CD4-positive, alpha-beta T cell treated with Interleukin-12 subunit alpha and Interleukin-12 subunit beta, for 1 hour (primary cell): ENCODE measurements around the gene CEP131.

Experiments
- DNase-seq: peaks from one replicate; pipeline ENCODE4 v3.0.0-alpha.2; 2020

CEP131 gene

DNA sequence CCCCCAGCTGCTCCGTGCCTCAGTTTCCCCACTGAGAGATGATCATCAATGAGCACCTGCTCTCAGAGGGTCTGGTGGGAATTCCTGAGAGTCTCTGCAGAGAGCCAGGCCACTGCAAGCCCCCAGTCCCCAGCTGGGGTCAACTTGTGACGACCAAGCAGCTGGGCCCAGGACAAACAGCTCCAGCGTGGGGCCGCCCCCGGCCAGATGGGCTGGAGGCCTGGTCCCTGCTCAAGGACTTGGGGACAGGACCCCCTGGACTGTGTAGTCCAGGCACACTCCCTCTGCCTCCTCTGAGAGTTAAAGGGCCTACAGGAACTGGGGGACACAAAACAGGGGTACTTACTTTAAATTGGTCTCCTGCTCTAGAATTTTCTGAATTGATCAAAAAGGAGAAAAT lies 40.2 kb downstream of the CEP131 start:
- DNase-seq = no peak

- DNase-seq = no peak
Observed at GRCh38 chr17:81181811-81182185, 41.0 kb downstream of the CEP131 start.

DNA sequence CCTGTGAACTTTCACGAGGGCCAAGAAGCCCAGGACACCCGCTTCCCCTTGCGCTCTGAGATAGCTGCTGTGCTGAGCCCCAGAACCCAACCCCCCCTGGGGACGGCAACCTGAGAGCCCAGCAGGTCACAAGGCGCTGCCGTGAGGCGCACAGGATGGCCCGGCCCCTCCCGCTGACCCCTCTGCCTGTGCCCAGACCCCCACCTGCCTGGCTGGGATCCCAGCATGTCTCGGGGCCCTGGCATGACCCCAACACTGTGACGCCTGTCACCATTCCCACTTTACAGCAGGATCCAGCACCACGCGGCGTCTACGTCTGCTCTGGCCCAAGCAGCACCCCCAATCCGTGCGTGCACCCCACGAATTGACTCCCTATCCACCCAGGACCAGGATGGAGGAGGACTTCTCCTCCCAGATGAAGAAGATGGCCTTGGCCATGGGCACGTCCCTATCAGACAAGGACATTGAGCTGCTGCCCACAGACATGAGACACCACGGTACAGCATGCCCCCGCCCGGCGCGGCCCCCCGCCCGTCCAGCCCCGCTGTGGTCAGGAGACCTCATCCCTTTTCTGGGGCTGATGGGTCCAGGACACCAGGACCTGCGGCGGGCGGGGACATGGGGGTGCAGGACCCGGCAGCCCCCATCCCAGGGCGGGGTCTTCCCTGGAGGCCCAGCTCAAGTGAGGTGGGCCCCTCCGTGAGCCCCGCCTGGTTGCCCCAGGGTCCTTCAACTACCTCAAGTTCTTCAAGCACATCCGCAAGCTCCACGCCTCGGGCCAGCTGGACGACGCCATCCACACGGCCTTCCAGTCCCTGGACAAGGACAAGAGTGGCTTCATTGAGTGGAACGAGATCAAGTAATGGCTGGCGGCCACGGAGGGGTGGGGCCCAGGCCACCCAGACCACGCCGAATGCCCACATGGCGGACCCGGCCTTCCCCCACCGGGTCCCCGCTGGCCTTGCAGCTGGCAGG lies 41.6 kb downstream of the CEP131 start:
- no peak for DNase-seq

GRCh38 chr17:81179861-81180260 lies 42.9 kb downstream of the CEP131 start:
- no peak for DNase-seq

DNA sequence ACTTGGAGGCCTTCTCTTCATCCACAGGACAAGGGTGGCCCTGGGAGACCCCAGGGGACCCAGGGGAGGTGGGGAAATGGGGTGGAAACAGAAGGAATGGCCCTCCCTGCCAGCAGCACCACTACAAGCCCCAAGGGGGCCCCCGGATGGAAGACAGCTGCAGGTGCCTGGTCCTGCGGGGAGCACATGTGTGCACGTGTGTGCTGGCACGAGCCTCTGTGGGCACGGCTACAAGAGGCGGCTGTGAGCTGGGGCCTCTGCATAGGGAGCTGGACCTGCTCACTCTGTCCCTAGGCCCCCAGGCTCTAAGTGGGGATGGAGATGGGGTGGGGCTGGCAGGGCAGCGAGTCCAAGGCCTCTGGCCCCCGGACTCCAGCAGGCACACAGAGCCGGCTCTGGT lies 43.5 kb downstream of the CEP131 start:
- DNase-seq = no peak

GRCh38 chr17:81178136-81179091 lies 44.4 kb downstream of the CEP131 start:
- DNase-seq = no peak

DNA sequence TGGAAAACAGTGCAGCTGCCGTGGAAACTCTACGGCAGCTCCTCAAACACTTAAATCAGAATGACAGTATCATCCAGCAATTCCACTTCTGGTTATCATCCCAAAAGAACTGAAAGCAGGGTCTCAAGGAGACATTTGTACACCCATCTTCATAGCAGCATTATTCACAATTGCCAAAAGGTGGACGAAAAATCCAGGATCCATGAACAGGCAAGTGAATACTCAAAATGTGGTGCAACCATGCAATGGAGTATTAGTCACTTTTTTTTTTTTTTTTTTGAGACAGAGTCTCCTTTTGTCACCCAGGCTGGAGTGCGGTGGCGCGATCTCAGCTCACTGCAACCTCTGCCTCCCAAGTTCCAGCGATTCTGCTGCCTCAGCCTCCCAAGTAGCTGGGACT lies 46.1 kb downstream of the CEP131 start:
- no peak for DNase-seq

DNA sequence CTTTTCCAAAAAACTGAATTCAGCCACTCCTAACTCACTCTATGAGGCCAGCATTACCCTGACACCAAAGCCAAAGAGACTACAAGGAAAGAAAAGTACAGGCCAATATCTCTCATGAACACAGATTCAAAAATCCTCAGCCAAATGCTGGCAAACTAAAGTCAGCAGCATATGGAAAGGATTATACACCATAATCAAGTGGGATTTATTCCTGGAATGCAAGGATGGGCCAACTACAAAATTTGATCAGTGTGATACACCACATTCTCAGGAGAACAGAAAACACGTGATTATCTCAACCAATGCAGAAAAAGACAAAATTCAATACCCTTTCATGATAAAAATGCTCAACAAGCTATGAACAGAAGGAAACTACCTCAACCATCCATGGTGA lies 49.0 kb downstream of the CEP131 start:
- no peak for DNase-seq

- DNase-seq = no peak
Observed at GRCh38 chr17:81173052-81173761, 49.6 kb downstream of the CEP131 start.

GRCh38 chr17:81171941-81172340 lies 50.8 kb downstream of the CEP131 start:
- no peak for DNase-seq

DNA sequence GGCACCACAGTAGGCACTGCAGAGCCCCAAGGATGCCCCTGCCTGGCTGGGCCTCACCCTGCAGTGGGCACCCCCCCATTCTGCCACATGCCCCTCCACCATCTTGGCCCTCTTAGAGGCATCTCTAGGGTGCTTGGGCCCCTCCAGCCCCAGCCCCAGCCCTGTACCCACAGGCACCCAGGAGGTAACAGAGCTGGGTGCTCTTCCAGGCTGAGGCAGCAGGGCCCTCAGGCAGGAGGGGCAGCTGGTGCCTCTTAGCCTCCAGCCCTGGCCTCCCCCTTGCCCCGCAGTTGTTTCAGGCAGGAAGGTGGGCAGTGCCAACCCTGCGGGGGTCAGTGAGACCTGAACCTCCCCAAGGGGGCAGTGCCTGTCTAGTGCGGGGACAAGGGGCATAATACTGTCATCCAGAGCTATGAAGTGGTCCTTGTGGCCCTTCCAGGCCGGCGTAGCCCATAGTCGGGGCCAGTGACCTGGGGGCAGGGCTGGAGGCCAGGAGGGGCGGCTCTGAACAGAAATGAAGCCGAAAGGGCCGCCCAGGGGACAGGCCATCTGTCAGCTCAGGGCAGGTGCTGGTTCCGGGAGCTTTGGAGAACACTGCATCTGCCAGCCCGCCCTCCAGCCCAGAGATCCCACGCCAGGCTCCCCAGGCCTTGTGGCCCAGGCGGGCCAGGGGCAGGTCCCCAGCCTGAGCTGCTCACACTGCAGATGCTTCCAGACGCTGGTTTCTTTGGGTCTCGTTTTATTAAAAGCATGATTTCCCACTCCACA lies 51.9 kb downstream of the CEP131 start:
- no peak for DNase-seq

GRCh38 chr17:81169870-81170309 lies 52.9 kb downstream of the CEP131 start:
- DNase-seq = no peak

DNA sequence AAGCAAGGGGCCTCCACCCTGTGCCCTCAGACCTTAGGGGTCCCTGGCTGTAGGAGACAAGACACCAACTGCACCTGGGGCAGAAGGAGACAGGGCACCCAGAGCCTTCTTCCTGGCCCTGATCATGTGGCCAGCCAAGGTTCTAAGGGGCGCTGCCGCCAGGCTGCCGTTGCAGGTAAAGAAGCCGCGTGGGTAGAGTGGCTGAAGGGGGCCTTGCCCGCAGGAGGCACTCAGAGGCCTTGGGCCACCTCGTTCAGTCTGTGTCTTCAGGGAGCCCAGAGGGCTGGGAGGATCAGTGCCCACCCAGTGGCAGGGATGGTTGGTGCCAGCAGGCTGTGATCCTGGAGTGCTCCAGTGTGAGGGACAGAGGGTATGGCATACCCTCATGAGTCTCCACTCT lies 55.1 kb downstream of the CEP131 start:
- no peak for DNase-seq

- no peak for DNase-seq
Observed at GRCh38 chr17:81167194-81167524, 55.6 kb downstream of the CEP131 start.

DNA sequence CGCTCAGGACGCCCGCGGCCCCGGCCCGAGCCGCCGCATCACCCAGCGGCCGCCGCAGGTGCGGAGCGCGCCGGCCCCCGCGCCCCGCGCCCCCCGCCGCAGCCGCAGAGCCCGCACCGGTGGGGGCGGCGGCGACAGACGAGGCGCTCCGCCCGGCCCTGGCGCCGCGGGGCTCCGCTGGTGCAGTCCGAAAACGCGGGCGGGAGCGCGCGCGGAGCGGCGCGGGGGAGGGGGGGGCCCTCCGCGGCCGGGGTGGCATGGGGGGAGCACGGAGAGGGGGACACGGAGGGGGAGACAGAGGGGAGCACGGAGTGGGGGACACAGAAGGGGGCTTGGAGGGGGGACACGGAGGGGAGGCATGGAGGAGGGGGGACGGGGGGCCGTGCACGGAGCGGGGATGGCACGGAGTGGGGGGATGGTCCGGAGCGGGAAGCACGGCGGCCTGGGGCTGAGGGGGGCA lies 56.7 kb downstream of the CEP131 start, which contains the start of gene AATK:
Gene AATK (minus strand): TSS at position 189 of the 460 bp plus-strand sequence. CDS start 229 bp downstream, outside the sequence.
- no peak for DNase-seq

DNA sequence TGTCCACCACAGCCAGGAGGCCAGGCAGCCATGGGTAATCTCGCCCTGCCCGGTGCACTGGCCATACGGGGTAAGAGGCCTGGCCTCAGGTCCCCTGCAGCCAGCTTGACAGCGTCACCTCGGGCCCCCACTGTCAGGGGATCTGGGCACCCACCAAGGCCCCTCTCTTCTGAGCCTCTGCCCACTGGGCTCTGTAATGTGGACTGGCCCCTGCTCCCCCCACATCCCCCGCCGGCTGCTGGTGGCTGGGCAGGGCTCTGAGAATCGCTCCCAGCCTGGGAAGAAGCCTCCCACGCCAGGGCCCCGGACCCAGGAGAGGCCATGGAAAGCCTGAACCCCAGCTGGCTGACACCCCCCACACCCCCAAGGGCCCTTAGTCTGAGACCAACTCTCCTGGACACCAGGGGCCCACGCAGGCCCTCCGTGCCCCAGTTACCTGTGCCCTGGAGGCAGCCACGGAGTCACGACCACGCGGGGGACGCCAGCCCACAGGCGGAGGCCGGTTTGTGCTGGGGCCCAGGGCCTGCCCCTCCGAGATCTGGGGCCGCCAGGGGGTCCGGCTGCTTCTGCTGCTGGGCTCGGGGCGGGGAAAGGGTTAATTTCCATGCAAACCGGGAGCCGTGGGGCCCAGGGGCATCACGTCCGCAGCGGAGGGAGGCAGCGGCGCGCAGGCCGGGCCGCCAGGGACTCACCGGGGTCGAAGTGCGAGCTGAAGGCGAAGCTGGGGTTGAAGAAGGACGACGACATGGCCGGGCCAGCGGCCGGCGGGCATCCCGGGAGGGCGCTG lies 57.3 kb downstream of the CEP131 start, which contains the start of gene PVALEF:
Gene PVALEF (plus strand): TSS at position 262 of the 787 bp plus-strand sequence. CDS start 15,720 bp downstream, outside the sequence.
- no peak for DNase-seq

DNA sequence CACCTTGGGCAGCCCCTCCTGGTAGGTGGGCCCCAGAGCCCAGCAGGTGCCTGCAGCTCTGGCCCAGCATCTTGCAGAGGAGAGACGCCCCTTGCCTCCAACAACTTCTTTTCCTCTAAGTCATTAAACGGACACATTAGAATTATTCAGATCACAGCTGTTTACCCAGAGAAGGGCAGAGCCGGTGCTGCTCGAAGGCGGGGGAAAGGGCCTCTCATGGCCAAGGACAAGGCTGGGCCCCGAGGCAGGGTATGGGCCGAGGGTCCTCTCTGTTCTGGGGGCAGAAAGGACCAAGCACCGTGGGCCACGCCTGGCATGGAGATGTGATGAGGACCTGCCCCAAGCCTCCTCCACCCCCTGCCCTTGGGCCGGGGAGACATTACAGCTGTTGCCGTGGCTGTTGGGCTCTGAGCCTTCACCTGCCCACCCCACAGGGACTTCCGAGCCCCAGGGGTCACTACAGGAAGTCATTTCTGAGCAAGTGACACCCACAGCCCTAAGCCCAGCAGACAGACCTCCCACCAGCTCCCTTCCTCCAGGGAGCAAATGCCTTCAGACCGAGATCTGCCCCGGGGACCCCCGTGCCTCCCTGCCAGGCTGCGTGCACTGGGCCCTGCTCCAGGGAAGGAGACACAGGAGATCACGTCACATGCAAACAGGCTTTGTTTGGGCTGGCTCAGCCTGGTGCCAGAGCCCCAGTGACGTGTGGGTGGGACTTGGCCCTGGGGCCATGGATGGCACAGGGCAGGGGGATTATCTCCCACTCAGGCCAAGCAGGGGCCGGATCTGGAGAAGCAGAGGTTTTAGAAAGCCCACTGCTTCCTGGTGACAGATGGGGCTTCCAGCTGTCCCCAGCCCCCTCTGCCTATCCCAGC lies 58.2 kb downstream of the CEP131 start:
- DNase-seq = no peak

GRCh38 chr17:81163703-81164370 lies 58.9 kb downstream of the CEP131 start:
- DNase-seq = no peak

GRCh38 chr17:81163051-81163695 lies 59.6 kb downstream of the CEP131 start:
- no peak for DNase-seq
